ENCODE data around the gene RGL3.

DNA sequence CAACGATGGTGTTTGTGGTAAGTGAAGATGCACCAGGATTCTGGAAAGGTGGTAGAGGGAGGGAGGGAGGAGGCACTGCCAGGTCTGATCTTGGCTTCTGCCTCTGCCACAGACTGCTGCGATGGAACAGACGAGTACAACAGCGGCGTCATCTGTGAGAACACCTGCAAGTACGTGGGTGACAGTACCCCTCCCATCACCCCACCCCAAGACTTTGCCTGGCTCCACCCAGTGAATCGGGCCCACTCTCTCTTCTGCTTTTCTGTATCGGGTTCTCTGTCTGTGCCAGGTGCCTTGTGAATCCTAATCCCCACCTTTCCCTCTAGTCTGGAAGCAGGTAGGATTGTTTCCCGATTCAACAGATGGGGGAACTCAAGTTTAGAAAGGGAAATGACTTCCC is 18.8 kb upstream of the RGL3 start:
- TF ChIP-seq, protein P1, sequence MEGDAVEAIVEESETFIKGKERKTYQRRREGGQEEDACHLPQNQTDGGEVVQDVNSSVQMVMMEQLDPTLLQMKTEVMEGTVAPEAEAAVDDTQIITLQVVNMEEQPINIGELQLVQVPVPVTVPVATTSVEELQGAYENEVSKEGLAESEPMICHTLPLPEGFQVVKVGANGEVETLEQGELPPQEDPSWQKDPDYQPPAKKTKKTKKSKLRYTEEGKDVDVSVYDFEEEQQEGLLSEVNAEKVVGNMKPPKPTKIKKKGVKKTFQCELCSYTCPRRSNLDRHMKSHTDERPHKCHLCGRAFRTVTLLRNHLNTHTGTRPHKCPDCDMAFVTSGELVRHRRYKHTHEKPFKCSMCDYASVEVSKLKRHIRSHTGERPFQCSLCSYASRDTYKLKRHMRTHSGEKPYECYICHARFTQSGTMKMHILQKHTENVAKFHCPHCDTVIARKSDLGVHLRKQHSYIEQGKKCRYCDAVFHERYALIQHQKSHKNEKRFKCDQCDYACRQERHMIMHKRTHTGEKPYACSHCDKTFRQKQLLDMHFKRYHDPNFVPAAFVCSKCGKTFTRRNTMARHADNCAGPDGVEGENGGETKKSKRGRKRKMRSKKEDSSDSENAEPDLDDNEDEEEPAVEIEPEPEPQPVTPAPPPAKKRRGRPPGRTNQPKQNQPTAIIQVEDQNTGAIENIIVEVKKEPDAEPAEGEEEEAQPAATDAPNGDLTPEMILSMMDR (IDR thresholded peaks at IDR 0.05): no peak
- no peak for TF ChIP-seq POLR2AphosphoS5 (IDR thresholded peaks at IDR 0.05; ENCODE audit: low read depth, low read length)
- TF ChIP-seq, protein P2, sequence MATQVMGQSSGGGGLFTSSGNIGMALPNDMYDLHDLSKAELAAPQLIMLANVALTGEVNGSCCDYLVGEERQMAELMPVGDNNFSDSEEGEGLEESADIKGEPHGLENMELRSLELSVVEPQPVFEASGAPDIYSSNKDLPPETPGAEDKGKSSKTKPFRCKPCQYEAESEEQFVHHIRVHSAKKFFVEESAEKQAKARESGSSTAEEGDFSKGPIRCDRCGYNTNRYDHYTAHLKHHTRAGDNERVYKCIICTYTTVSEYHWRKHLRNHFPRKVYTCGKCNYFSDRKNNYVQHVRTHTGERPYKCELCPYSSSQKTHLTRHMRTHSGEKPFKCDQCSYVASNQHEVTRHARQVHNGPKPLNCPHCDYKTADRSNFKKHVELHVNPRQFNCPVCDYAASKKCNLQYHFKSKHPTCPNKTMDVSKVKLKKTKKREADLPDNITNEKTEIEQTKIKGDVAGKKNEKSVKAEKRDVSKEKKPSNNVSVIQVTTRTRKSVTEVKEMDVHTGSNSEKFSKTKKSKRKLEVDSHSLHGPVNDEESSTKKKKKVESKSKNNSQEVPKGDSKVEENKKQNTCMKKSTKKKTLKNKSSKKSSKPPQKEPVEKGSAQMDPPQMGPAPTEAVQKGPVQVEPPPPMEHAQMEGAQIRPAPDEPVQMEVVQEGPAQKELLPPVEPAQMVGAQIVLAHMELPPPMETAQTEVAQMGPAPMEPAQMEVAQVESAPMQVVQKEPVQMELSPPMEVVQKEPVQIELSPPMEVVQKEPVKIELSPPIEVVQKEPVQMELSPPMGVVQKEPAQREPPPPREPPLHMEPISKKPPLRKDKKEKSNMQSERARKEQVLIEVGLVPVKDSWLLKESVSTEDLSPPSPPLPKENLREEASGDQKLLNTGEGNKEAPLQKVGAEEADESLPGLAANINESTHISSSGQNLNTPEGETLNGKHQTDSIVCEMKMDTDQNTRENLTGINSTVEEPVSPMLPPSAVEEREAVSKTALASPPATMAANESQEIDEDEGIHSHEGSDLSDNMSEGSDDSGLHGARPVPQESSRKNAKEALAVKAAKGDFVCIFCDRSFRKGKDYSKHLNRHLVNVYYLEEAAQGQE (IDR thresholded peaks at IDR 0.05; ENCODE audit: insufficient read depth in 1 of 2, low read depth in 2 of 2, low read length in 1 of 2): no peak
